HG03558 (cell line): Measurements from ENCODE around the gene PPP2R2D.
"Not testable (repeated sequence)": the region's sequence is repeated elsewhere in the genome, so short reads cannot be mapped to it uniquely, and the experiment has no call there.

Experiments used
- ATAC-seq: cut with Tn5 transposase; IDR thresholded peaks from one replicate; pipeline ENCODE4 v1.9.1; 2021; ENCODE audit warnings: moderate number of reproducible peaks; ENCODE audit not compliant: unreplicated experiment; ENCODE audit errors: extremely low read depth

PPP2R2D gene

GRCh38 chr10:131983780-131984179 lies 83.0 kb downstream of the PPP2R2D start:
- ATAC-seq, result no peak

- ATAC-seq, result not testable (repeated sequence)
Observed at GRCh38 chr10:131986851-131987250, 86.0 kb downstream of the PPP2R2D start.

- ATAC-seq, result not testable (repeated sequence)
Observed at GRCh38 chr10:131987301-131987700, 86.5 kb downstream of the PPP2R2D start.

DNA sequence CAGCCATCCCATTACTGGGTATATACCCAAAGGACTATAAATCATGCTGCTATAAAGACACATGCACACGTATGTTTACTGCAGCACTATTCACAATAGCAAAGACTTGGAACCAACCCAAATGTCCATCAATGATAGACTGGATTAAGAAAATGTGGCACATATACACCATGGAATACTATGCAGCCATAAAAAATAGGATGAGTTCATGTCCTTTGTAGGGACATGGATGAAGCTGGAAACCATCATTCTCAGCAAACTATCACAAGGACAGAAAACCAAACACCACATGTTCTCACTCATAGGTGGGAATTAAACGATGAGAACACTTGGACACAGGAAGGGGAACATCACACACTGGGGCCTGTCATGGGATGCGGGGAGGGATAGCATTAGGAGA lies 87.0 kb downstream of the PPP2R2D start:
- not testable (repeated sequence) for ATAC-seq

DNA sequence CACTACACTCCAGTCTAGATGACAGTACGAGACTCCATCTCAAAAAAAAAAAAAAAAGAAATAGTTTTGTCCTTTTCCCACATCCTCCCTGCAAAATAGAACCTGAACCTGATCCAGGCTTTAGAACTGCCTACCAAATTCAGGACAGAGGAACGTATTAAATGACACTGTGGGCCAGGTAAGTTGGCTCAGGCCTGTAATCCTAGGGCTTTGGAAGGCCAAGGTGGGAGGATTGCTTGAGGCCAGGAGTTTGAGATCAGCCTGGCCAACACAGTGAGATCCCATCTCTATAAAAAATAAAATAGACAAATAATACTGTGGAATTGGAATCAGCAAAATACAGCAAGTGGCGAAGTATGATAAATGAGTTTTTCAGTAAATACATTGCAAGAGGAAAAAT lies 90.9 kb downstream of the PPP2R2D start:
- ATAC-seq, result no peak

DNA sequence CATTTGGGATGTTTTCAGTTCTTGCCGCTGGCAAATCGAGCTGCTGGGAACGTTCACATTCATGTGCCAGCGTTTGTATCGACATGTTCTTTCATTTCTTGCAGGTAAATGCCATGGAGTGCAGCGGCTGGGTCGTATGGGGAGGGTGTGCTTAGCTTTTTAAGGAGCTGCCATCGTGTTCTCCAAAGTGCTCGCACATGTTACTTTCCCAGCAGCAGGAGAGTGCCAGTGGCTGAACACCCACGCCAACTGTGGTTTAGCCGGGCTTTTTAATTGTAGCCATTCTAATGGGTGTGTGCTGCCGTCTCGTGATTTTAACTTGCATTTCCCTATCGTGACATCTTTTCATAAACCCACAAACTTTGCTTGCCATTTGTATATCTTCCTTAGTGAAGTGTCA lies 92.5 kb downstream of the PPP2R2D start:
- ATAC-seq, result no peak

DNA sequence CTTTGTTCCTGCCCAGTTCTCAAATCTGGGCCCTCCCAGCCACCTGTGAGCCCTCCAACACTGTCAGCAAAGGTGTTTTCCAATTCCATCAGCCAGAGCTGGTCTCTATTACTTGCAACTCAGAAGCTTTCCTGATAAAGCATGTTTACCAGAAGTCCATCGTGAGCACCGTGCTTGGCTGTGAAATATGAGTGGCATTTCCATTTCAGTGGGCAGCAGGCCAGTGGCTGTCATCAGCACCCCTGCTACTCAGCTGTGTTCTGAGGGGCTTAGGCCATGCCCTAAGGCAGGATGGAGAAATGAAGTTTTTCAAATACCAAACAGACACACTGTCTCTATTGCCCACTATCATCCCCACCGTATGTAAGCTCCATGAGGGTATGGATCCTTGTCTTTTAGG lies 93.6 kb downstream of the PPP2R2D start:
- ATAC-seq, result no peak

- no peak for ATAC-seq
Observed at GRCh38 chr10:131996466-131997365, 95.9 kb downstream of the PPP2R2D start.

- ATAC-seq, result no peak
Observed at GRCh38 chr10:131997366-131998049, 96.7 kb downstream of the PPP2R2D start.

- ATAC-seq, result no peak
Observed at GRCh38 chr10:131998050-131998844, 97.4 kb downstream of the PPP2R2D start.

- no peak for ATAC-seq
Observed at GRCh38 chr10:131998845-131999681, 98.3 kb downstream of the PPP2R2D start.

DNA sequence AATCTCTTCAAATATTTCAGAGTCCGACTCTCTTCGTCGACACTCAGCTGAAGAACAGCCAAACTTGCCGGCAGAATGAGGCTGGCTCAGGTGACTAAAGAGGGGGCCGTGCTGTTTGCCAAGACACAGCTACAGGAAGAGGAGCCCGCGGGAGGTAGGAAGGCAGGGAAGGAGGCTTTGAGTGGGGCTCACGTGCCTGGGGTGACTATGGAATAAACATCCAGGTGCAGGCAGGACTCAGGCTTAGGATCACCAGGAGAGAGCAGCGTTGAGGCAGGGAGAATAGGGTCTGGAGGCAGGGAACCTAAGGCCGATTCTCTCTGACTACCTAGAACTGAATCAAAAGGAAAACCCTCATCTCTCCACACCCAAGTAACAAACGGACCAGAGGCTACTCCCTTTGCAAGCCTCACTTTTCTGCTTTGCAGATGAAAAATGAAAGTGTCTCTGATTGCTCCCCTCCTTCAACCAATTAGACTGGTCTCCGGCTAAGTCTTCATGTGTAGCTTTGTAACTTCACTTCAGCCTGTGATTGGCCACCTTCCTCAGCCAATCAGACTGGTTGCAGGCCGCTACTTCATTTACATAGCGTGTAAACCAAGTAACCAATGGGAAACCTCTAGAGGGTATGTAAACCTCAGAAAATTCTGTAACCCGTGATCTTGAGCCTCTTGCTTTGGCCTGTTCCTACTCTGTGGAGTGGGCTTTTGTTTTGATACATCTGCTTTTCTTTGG lies 100.6 kb downstream of the PPP2R2D start:
- no peak for ATAC-seq

- no peak for ATAC-seq
Observed at GRCh38 chr10:132002004-132002403, 101.2 kb downstream of the PPP2R2D start.

GRCh38 chr10:132003282-132003924 lies 102.6 kb downstream of the PPP2R2D start:
- ATAC-seq, result no peak

DNA sequence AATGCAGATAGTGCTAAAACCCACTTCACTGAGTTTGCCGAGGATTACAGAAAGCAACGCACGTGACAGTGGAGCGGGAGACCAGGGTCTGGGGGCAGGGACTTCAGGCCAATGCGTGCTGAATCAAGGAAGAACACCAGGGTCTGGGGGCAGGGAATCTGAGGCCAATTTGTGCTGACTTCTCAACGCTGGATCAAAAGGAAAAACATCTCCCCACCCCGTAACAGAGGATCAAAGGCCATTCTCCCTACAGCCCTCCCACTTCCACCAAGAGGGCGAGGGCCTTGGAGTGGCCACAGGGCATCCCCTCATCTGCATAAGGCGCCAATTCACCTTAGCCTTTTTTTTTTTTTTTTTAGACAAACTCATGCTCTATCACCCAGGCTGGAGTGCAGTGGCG lies 103.2 kb downstream of the PPP2R2D start:
- no peak for ATAC-seq

GRCh38 chr10:132005147-132005546 lies 104.3 kb downstream of the PPP2R2D start:
- no peak for ATAC-seq

- ATAC-seq, result no peak
Observed at GRCh38 chr10:132006966-132007365, 106.2 kb downstream of the PPP2R2D start.

DNA sequence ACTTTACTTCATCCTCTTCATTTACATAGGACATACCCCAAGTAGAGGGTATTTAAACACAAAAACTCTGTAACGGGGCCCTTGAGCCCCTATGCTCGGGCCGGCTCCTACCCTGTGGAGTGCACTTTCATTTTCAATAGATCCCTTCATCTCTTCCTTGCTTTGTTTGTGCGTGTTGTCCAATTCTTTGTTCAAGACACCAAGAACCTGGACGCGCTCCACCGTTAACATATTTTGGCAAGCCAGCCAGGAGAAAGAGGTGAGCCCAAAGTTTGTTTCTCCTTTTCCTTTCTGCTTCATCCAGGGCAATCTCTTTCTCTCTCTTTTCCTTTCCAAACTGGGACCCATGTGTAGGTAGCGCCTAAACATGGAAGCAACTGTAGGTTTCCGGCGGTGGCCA lies 106.9 kb downstream of the PPP2R2D start:
- ATAC-seq, result no peak
